Measurements from ENCODE around the gene HS6ST1. TPM values are rescaled to one million over a fixed set of nuclear protein-coding genes. Genes with fewer than 3 reads are reported as not detected.

Gene HS6ST1
- total RNA-seq, 1 donor from 2014 or later, result 23.3 TPM

DNA sequence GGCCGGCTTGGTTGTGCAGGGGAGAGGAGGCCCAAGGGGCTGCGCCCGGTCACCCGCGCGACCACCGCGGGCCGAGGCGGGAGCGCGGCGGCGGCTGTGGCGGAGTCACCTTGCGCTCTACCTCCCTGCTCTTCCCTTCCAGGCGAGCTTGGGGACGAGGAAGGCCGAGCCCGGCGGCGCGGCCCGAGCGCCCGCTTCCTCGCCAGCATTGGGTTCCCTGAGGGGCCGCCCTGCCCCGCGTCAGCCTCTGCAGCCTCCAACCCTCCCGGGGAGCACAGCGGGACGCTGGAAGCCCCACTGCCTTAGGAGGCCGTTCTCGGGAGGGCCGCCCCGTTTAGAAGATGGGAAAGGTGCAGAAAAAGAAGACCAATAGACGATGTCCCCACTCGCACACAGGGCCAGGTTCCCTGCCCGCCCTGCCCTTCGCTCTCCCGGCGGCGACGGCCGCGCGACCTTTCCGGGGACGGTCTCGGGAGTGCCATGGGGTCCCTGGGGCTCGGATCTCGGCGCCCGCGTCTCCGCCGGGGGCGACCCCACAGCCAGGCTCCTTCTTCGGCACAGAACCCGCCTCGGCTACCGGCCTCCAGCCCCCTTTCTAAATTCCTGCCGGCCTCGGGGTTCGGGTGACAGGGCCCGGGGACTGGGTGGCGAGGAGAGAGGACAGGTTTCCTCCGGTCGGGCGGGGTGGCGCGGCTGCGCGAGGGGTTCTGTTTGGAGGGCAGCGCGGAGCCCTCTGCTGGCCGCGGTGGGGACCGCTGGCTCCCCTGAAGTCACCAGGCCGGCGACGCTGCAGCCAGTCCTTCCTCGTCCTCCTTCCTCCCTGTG, 85.5 kb downstream of the HS6ST1 start:
- Mint-ChIP-seq H3K4me3 (ENCODE audit: unreplicated experiment) (peak overlapping the region; percentile 89), H3K4me1 (ENCODE audit: unreplicated experiment) (no peaks in the 10 kb centered on the region), H3K36me3 (ENCODE audit: low read depth, unreplicated experiment) (peaks cover 3% of the 10 kb centered on the region), H3K9me3 (ENCODE audit: unreplicated experiment) (peaks cover 4% of the 10 kb centered on the region), H3K27ac (ENCODE audit: unreplicated experiment) (no peak overlapping the region), H3K27me3 (ENCODE audit: unreplicated experiment) (peaks cover 2% of the 10 kb centered on the region)
- TF ChIP-seq, protein P1, sequence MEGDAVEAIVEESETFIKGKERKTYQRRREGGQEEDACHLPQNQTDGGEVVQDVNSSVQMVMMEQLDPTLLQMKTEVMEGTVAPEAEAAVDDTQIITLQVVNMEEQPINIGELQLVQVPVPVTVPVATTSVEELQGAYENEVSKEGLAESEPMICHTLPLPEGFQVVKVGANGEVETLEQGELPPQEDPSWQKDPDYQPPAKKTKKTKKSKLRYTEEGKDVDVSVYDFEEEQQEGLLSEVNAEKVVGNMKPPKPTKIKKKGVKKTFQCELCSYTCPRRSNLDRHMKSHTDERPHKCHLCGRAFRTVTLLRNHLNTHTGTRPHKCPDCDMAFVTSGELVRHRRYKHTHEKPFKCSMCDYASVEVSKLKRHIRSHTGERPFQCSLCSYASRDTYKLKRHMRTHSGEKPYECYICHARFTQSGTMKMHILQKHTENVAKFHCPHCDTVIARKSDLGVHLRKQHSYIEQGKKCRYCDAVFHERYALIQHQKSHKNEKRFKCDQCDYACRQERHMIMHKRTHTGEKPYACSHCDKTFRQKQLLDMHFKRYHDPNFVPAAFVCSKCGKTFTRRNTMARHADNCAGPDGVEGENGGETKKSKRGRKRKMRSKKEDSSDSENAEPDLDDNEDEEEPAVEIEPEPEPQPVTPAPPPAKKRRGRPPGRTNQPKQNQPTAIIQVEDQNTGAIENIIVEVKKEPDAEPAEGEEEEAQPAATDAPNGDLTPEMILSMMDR (IDR thresholded peaks at IDR 0.05; ENCODE audit: unreplicated experiment), result peak; percentile 71
- DNase-seq (ENCODE audit: low spot score), result peak; percentile 88

DNA sequence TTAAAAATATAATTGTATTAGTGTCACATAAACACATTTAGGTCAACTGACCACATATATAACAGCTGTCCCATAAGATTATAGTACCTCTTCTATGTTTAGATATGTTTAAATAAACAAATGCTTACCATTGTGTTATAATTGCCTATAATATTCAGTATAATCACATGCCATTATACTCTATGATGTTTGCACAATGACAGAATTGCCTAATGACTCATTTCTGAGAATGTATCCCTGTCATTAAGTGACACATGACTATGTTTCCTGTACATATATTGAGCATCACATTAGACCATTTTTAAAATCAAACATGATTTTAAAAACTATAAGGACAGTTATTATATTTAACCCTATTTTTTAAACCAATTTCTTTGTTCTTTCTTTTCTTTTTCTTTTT, 89.8 kb downstream of the HS6ST1 start:
- TF ChIP-seq, protein P1 (IDR thresholded peaks at IDR 0.05; ENCODE audit: unreplicated experiment), result no peak

DNA sequence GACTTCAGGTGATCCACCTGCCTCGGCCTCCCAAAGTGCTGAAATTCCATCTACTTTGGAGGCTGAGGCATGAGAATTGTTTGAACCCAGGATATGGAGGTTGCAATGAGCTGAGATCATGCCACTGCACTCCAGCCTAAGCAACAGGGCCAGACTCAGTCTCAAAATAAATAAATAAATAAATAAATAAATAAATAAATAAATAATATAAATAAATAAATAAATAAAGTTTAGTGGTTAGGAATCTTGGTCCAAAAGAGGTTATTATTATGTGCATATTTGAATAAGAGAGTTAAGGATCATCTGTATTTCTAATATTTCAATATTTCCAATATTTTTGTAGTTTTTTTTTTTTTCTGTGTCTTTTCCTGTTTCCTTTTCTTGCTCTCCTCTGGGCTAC, 90.8 kb downstream of the HS6ST1 start:
- no peaks in the 10 kb centered on the region for H3K36me3 Mint-ChIP-seq (ENCODE audit: low read depth, unreplicated experiment)
- no peaks in the 10 kb centered on the region for H3K9me3 Mint-ChIP-seq (ENCODE audit: unreplicated experiment)
- TF ChIP-seq, protein P1 (IDR thresholded peaks at IDR 0.05; ENCODE audit: unreplicated experiment), result no peak
- no peak for DNase-seq (ENCODE audit: low spot score)
- no peak overlapping the region for H3K4me3 Mint-ChIP-seq (ENCODE audit: unreplicated experiment)
- H3K27ac Mint-ChIP-seq (ENCODE audit: unreplicated experiment), result no peak overlapping the region
- no peaks in the 10 kb centered on the region for H3K27me3 Mint-ChIP-seq (ENCODE audit: unreplicated experiment)
- no peaks in the 10 kb centered on the region for H3K4me1 Mint-ChIP-seq (ENCODE audit: unreplicated experiment)

More for the DNA sequence above, 89.8 kb downstream of the HS6ST1 start:
- H3K9me3 Mint-ChIP-seq (ENCODE audit: unreplicated experiment), result no peaks in the 10 kb centered on the region
- H3K36me3 Mint-ChIP-seq (ENCODE audit: low read depth, unreplicated experiment), result no peaks in the 10 kb centered on the region
- no peak for DNase-seq (ENCODE audit: low spot score)
- no peak overlapping the region for H3K27ac Mint-ChIP-seq (ENCODE audit: unreplicated experiment)
- H3K4me1 Mint-ChIP-seq (ENCODE audit: unreplicated experiment), result no peaks in the 10 kb centered on the region
- H3K27me3 Mint-ChIP-seq (ENCODE audit: unreplicated experiment), result no peaks in the 10 kb centered on the region
- no peak overlapping the region for H3K4me3 Mint-ChIP-seq (ENCODE audit: unreplicated experiment)

DNA sequence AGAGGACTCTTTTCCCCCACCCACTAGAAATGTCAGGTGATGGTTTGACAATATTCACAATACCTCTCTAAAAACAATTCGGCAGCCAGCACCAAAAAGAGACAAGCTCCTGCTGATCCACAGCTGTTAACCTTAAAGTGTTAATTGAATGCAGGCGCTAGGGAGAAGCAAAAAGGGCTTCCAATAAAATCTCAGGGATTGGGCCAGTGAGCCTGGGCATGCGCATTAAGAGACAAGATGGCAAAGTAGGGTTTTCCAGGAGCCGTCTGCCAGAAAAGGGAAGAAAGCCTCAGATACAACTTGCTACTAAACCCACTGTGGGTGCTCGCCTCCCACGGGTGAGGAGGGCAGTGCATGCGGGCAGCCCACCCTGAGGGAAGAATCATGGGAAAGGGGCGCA, 98.8 kb downstream of the HS6ST1 start:
- TF ChIP-seq, protein P1 (IDR thresholded peaks at IDR 0.05; ENCODE audit: unreplicated experiment), result no peak
- Mint-ChIP-seq H3K4me1 (ENCODE audit: unreplicated experiment) (no peaks in the 10 kb centered on the region), H3K27ac (ENCODE audit: unreplicated experiment) (no peak overlapping the region)

DNA sequence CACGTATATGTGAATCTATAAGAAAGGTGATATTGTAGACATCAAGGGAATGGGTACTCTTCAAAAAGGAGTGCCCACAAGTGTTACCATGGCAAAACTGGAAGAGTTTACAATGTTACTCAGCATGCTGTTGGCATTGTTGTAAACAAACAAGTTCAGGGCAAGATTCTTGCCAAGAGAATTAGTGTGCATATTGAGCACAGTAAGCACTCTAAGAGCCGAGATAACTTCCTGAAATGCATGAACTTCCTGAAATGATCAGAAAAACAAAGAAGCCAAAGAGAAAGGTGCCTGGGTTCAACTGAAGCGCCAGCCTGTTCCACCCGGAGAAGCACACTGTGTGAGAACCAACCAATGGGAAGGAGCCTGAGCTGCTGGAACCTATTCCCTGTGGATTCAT, 101.0 kb downstream of the HS6ST1 start:
- Mint-ChIP-seq H3K27me3 (ENCODE audit: unreplicated experiment) (no peaks in the 10 kb centered on the region), H3K4me1 (ENCODE audit: unreplicated experiment) (no peaks in the 10 kb centered on the region), H3K36me3 (ENCODE audit: low read depth, unreplicated experiment) (no peaks in the 10 kb centered on the region), H3K4me3 (ENCODE audit: unreplicated experiment) (no peak overlapping the region), H3K27ac (ENCODE audit: unreplicated experiment) (no peak overlapping the region), H3K9me3 (ENCODE audit: unreplicated experiment) (no peaks in the 10 kb centered on the region)
- DNase-seq (ENCODE audit: low spot score), result no peak
- TF ChIP-seq, protein P1 (IDR thresholded peaks at IDR 0.05; ENCODE audit: unreplicated experiment), result no peak

More for the DNA sequence above, 98.8 kb downstream of the HS6ST1 start:
- Mint-ChIP-seq H3K9me3 (ENCODE audit: unreplicated experiment) (no peaks in the 10 kb centered on the region), H3K36me3 (ENCODE audit: low read depth, unreplicated experiment) (no peaks in the 10 kb centered on the region), H3K27me3 (ENCODE audit: unreplicated experiment) (no peaks in the 10 kb centered on the region), H3K4me3 (ENCODE audit: unreplicated experiment) (no peak overlapping the region)
- no peak for DNase-seq (ENCODE audit: low spot score)
